ENCODE measurements around the gene PSENEN.
A peak's percentile ranks its signal among the peaks of the same experiment; 100 is the strongest.

Gene PSENEN

DNA sequence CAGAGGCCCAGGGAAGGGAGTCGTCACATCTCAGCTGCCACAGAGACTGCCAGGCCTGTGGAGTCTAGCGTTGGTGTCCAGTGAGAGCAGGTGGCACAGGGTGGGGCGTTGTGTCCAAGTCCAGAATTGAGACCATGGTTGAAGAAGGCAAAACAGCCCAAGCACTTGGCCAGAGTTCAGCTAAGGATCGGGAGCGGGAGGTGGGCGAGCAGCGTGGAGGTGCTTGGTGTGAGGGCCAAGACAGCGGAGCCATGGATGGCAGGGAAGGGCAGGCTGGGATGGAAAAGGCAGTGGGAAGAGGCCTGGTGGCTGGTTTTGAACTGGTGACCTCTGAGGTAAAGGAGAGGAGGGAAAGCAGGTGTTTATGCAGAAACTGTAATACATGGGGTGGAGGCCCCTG, 11.2 kb upstream of the PSENEN start:
- no peak for DNase-seq

DNA sequence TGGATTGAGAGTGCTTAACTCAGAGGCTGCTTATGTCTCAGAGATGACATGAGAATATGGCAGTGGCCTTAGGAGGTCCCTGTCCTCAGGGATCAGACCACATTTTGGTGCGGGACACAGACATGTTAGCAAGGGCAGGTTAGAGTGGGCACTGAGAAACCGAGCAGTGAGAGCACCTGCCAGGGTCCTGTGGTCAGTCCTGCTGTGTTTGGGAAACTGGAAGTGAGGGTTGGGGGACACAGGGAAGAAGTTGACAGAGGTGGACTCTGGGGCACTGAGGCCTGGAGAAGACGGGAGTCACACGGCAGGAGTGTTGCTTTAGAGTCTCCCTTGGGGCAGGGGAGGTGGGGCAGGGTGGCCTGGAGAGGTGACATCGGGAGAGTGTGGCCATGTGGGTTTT, 10.6 kb upstream of the PSENEN start:
- DNase-seq: no peak

DNA sequence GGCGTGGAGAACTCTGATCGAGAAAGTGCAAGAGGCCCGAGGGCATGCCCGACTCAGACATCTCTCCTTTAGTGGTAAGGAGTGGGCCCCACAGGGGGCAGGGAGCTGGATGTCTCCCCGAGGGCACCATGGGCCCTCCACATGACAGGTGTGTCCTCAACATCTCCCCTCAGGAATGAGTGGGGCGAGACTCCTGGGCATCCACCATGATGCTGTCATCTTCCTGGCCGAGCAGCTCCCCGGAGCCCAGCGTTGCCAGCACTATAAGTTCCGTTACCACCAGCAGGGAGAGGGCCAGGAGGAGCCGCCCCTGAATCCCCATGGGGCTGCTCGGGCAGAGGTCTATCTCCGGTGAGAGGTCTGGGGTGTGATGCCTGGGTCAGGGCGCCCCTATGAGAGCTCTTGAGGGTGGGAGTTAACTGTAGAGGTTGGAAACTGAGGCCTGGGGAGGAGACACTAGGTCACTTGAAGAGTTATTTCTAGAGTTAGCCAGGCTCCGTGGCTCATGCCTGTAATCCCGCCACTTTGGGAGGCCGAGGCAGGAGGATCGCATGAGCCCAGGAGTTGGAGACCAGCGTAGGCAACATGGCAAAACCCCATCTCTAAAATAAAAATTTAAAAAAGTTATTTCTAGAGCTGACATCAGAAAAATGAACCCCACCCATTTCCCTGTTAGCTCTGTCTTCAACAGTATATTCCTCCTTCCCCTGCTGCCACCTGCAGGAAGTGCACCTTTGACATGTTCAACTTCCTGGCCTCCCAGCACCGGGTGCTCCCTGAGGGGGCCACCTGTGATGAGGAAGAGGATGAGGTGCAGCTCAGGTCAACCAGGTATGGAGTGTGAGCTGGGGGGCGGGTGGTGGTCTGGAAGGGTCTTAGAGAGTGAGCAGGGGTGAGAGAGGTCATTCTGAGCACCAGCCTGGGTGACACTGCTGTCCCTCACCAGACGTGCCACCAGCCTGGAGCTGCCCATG, 8.3 kb upstream of the PSENEN start:
- no peak for DNase-seq

DNA sequence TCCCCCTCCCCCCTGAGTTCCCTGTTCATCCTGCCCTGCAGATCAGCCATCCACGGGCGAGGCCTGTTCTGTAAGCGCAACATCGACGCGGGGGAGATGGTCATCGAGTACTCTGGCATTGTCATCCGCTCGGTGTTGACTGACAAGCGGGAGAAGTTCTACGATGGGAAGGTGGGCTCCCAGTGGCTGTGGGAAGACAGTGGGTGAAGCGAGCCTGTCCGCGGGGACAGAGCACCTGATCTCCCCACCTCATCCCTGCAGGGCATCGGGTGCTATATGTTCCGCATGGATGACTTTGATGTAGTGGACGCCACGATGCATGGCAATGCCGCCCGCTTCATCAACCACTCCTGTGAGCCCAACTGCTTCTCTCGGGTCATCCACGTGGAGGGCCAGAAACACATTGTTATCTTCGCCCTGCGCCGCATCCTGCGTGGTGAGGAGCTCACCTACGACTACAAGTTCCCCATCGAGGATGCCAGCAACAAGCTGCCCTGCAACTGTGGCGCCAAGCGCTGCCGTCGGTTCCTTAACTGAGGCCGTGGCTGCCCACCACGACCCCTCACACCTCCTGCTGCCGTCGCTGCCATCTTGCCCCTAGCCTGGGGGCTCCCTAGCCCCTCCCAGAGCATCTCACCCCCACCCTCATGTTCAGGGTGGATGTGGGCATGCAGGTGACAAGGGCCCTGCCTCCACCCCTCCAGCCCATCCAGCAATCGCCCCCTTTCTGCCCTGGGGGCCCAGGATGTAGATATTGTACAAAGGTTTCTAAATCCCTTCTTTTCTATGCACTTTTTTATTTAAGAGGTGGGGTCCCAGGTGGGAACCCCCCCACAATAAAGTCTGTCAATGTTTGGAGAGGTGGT, 7.2 kb upstream of the PSENEN start:
- DNase-seq: no peak

DNA sequence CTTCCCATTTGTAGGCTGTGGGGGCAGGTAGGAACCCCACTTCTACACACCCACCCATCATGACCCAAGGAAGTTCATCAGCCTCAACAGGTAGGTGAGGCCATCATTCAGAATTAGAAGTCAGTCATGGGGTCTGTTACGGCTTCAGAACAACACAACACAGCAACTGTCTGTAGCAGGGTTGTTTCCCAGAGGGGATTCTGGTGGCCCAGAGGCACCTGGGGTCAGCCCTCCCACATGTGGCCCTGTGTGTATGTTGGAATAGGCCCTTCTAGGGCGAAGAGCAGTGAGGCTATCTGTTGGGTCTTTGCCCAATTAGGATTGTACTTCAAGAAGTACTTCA, 6.6 kb upstream of the PSENEN start:
- no peak for DNase-seq

DNA sequence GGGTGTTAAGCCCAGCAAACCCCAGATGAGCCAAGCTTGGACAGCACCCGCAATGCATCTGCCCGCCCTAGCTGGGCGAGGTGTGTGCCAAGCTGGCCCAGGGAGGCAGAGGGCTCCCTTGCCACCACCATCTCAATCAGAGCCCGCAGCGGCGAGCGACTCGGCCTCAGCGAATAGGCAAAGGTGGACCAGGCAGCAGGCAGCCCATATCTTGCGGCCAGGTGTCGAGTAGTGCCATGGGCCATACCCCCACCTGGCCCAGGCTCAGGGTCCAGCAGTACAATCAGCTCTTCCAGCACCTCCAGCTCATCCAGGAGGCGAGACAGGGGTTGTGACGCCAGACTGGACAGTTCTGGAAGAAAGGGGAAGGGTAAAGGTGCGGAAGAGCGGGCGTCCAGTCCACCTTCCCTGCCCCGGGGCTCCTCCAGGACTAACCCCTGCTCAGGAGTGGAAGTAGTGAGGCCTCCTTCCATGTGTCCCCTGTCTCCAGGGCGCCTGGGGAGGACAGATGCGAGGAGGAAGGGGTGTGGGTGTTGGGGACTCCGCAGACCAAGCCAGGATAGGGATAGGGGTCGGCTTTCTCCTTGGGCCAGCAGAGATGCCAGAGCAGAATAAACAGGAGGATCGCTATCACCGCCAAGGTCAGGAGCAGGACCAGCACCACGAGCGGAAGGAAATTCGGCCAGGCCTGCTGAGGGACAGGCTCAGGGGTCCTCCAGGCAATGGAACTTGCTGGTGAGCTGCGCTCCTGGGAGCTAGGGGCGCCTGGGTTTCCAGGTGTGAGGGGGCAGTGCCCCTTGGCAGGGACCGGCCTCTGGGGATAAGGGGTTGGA, 6.0 kb upstream of the PSENEN start:
- no peak for DNase-seq

DNA sequence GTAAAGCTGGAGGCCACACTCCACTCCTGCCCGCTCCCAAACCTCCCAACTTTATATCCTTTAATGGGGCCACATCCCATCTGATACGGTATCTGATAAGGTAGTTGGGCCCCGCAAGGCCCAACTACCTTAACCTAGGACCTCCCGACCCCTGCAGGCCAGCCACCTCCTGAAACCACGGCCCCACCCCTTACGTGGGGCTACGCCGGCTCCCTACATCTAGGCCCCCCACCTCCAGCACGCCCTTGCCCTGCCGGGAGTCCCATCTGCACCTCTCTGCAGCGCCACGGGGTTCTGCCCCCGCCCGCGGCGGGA, 5.4 kb upstream of the PSENEN start:
- no peak for DNase-seq

DNA sequence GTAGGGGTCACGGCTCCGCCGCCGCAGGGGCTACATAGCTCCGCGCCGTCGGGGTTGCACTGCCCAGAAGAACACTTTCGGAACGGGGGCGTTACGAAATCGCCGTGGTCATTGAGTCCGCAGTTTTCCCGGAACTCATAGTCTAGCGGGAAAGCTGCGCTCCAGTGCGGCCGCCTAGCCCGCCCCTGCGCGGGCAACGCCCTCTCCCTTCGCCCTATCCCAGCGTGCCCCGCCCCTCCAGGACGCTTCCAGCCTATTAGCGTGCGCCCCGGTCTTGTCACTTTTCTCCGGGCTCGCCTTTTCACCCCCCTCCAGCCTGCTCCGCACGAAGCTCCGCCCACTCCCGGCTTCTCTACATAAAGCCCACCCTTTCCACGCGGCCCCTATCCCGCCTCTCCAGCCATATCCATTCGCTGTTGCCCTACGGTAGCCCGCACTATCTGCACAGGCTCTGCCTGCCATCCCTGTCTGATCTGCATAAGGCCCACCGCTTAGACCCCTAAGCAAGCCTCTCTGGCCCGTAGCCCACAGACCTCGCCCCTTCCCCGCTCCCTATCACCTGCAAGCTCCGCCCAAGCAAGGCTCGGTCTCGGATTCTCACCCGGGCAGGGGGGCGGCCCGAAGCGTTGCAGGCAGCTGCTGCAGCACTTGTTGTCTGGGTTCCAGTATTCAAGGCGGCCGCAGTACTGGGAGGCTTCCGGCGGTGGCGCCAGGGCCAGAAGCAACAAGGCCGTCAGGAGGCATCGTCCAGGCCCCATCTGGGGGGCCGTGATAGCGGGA, 4.8 kb upstream of the PSENEN start:
- DNase-seq: peak; percentile 96

DNA sequence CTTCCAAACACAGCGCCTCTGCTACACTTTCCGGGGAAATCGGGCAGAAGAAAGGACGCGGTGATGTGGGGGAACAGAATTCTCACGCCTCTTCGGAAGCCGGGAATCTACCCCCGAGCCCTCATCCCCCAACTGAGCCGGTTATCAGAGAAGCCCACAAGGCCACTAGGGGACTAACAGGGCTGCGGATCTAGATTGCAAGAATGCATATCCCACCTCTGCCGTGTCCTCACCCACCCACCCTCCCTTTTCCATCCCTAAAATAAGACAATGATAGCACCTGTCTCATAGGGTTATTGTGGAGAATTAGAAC, 4.3 kb upstream of the PSENEN start:
- DNase-seq: no peak

DNA sequence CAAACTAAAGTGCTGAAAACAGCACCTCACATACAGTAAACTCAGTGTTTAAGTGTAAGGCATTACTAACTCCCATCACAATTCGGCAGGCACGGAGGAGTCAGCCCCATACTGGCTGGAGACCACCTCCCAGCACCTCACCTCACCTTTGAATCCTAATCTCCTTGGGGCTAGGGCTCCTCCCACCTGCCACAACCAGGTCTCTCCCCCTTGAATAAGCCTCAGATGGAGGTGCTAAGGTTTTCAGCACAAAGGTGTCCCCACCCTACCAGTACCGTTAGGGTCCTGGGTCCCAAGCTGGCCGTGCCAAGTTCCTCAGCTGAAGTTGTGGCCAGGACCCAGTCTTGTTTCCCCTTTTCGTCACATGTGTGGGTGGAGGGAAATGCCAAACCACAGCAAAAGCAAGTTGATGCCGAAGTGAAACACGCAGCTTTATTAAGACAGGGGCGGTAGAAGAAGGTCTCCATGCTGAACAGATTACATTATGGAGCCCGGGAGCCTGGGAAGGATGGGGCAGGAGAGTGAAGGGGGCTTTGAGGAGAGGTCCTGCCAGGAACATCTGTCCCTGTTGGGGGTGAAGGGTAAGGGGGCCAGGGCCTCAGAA, 3.2 kb upstream of the PSENEN start, which contains the start of gene IGFLR1:
IGFLR1 (minus strand) TSS at position 332 of the 604 bp plus-strand sequence. CDS start 1,272 bp downstream, outside the sequence.
- peak; percentile 80 for DNase-seq

DNA sequence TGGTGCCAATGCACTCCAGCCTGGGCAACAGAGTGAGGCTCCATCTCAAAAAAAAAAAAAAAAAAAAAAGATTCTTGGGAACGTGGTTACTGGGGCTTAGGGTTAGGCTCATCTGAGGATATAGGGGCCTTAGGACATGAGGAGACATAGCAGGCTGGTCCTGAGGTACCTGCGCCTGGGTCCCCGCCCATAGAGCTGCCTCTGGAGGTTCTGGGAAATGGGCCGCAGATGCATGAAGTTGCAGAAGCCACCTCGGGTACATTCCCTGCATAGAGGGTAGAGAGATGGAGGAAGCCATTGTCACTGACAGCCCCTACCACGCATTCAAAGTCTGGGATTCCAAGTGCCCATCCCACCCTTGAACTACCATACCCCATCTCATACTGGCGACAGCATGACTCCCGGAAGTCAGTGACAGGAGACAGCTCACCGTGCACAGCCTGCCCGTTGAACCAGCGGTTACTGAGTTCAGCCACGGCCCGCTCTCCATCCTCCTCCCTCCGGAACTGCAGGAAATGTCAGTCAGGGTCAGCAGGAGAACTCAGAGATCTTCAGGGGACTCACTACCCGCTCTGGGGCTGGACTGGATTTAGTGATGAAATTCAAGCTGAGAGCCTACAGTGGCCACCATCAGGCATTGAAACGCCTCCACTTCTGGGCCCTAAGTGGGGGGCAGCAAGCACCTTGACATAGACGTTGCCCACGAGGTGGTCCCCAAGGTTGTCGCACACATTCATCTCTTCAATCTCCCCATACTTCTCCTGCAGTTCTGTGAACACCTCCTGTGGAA, 1.6 kb upstream of the PSENEN start:
- DNase-seq: no peak

DNA sequence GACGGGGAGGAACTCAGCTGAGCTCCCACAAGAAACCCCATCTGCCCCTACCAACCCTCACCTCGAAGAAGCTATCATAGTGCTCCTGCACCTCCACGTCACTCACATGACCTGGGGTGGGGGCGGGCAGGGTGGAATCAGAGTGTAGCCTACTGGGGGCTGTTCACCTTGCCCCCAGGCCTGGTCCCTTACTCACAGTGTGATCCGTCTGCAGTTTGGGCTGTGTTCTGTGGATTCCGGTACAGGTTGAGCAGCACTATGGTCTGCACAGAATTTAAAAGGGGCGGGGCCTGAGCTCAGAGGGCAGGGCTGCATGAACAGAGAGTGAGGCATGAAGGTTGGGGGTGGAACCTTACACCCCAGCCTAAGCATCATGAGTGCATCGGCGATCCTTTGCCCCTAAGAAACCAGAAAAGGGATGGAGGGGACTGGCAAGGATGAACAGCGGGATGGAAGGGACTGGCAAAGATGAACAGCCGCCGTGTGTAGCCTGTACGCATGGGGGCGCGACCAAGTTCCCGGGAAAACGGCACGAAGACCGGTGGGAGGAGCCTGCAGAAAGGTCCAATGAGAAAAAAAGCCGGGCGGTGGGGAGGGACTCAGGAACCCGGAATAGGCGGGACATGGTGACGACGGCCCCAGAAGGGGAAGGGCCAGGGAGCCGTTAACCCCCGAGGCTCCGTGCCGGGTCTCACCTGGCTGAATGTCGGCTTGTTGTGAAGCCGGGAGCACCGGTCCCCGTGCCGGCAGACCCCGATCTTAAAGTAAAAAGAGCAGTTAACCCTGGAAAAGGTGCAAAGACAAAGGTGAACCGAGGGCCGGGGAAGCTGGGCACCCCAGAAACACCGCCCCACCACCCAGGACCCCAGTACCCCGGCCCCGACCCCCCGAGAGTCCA, 772 bp upstream of the PSENEN start:
- peak; percentile 93 for DNase-seq

DNA sequence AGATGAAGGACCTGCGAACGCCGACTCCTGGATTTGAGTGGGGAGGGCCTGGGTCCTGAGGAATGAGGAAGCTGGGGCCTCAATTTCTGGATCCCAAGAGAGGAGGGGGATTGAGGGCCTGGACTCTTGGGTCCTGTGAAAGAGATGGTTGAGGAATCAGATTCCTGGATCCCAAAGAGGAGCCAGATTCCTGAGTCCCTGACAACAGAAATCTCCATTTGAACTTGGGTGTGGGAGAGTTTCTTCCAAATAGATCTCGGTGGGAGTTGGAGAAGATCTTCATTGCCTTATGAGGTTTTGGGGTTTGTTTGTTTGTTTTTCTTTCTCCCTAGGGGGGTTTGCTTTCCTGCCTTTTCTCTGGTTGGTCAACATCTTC, 624 bp downstream of the PSENEN start:
- DNase-seq: no peak

DNA sequence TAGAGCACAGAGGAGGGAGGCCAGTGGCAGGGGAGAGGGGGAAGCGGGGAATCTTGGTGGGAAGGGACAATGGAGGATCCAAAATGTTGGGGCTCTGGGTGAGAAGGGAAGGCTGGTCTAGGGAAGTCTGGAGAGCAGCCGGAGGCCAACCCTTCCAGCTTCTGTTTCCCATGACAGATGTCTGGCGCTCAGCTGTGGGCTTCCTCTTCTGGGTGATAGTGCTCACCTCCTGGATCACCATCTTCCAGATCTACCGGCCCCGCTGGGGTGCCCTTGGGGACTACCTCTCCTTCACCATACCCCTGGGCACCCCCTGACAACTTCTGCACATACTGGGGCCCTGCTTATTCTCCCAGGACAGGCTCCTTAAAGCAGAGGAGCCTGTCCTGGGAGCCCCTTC, 1.1 kb downstream of the PSENEN start:
- DNase-seq: no peak

DNA sequence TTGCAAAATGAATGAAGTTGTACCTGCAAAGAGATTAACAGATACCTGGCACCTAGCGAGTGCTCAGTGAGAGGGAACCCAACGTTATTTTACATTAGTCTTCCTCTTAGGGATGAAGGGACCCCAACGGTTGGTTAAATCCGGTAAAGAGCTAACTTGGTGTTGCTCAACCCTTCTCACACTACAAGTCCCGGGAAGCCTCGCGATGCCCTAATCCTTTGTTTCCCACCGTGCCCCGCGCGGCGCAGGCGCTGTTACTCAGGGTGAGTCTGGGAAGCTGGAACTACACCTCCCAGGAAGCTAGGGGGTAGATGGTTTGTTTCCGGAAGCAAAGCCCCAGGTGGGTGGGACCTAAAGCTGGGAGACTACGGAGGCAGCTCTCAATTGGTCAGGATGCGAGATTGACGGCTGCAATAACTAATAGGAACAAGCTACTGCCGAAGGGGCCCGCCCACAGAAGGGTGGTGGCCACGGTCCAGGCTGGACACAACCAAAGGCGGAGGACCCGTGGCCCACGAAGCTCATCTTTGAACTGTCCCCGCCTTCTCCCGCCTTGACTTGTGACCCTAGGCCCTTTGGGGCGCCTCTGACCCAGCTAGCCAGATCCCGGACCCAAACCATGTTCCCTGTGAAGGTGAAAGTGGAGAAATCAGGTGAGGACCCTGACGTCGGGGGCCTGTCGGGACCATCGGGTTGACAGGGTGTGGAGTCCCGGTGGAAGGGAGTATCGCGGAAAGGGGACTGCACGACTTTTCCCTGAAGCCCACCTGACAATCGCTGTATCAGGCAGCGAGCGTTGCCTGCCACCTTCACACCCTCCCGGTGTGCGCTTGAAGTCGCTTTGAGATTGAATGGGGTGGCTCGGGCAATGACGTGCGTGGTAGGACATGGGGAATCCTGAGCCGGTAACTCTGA, 2.9 kb downstream of the PSENEN start, which contains the start of gene LIN37:
LIN37 (plus strand) TSS at position 471 of the 915 bp plus-strand sequence; CDS start at position 620, 149 bp downstream.
- DNase-seq: peak; percentile 99

DNA sequence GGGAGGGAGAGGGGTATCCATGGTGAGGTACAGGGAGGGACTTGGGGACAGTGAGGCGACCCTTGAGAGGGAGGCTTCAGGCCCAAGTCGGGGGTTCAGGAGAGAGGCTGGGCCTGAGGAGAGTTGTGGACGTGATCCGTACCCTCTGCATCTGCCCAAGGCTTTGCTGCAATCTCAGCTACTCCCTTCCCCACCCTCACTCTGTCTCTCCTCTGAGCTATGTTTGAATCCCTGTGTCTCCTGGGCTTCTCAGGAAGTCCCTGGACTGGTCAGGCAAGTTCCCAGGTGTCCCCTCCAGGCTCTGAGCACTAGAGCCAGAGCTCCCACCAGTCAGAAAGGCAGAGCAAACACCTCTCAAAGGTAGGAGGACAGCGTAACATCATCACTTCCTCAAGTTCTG, 4.7 kb downstream of the PSENEN start:
- no peak for DNase-seq

DNA sequence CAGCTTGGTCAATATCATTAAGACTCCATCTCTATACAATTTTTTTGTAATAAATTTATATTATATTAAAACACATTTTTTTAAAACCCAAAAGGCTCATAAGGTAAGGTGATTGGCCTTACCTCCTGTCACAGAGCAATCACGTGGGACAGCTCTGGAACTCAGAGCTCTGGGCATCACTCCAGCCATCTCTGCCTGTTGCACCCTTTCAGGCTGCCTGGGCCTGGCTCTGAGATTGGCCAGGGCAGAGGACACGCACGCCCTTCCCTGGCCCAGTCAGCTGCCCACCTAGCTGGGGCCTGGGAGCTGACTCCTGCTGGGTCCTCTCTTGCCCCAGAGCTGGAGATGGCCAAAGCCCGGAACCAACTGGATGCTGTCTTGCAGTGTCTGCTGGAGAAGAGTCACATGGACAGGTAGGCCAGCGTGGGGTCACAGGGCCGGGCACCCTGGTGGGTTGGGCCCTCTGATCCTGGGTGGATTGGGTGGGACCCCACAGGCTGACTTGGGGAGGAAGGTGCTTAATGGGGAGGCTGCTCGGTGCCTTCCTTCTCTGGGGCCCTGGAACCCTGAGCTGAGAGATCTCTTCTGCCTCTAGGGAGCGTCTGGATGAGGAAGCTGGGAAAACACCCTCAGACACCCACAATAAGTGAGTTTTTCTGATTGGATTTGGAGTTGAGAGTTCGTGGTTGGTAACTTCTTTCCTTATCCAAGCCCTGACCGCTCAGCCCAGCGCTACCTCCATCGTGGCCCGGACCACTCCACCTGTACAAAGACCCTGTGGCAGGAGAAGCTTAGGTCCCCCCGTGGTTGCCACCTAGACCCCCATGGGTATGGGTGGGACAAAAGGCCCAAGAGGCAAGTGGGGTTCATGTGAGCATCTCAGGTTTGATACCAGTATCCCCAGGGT, 6.6 kb downstream of the PSENEN start:
- no peak for DNase-seq

Measured in activated naive CD4-positive, alpha-beta T cell treated with Interleukin-2 at 50 U/mL for 16 hours (primary cell).